MG63 (cell line): Measurements from ENCODE around the gene CHRNB2. TPM values are rescaled to one million over a fixed set of nuclear protein-coding genes. Genes with fewer than 3 reads are reported as not detected.

Experiments used
- DNase-seq: peaks from one replicate; pipeline ENCODE4 v3.0.0-alpha.2; 2020
- H3K27me3 ChIP-seq: fragments of 250-450 bp; sonication (Bioruptor Pico); 2 replicates; pipeline ENCODE4 v1.5.1; 2020; ENCODE audit warnings: mild to moderate bottlenecking, moderate library complexity
- H3K36me3 ChIP-seq: fragments of 250-450 bp; sonication (Bioruptor Pico); 2 replicates; pipeline ENCODE4 v1.5.1; 2020; ENCODE audit warnings: mild to moderate bottlenecking, moderate library complexity
- H3K4me3 ChIP-seq: fragments of 250-450 bp; sonication (Bioruptor Pico); 2 replicates; pipeline ENCODE4 v1.5.1; 2020; ENCODE audit warnings: mild to moderate bottlenecking, moderate library complexity
- H3K9me3 ChIP-seq: fragments of 250-450 bp; sonication (Bioruptor Pico); 2 replicates; pipeline ENCODE4 v1.5.1; 2020; ENCODE audit warnings: mild to moderate bottlenecking, moderate library complexity
- total RNA-seq: library from RNA; depleted of rRNA; stranded (reverse); fragments of >200 nt; shearing (Covaris generic); gene quantifications from 2 replicates; pipeline ENCODE4 v1.2.3, GENCODE V29; 2014; ENCODE audit warnings: low replicate concordance

CHRNB2 gene
- total RNA-seq, 1 experiment from 2014 or later: not detected

GRCh38 chr1:154572468-154573167 lies 5.0 kb downstream of the CHRNB2 start:
- no peaks in the 10 kb centered on the region for H3K9me3 ChIP-seq
- H3K27me3 ChIP-seq: peaks cover under 1% of the 10 kb centered on the region
- H3K4me3 ChIP-seq: no peak overlapping the region
- H3K36me3 ChIP-seq: no peaks in the 10 kb centered on the region
- DNase-seq: no peak

DNA sequence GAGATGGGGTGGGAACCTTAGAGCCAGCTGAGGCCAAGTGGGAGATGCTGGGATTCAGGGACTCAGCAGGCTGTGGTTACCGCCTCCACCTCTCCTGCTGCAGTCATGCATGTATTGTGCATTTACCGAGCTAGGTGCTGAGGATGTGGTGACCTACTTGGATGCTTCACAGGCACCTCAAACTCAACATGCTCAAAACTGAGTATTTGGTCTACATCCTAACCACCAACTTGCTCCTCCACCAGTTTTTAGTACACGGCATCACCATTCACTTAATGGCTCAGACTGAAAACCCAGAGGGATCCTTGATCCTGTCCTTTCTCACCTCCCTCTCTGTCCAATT lies 5.6 kb downstream of the CHRNB2 start:
- Histone ChIP-seq H3K9me3 (no peaks in the 10 kb centered on the region), H3K27me3 (no peaks in the 10 kb centered on the region; the same call in 1 of the 2 replicates), H3K36me3 (peaks cover under 1% of the 10 kb centered on the region), H3K4me3 (no peak overlapping the region)
- no peak for DNase-seq

DNA sequence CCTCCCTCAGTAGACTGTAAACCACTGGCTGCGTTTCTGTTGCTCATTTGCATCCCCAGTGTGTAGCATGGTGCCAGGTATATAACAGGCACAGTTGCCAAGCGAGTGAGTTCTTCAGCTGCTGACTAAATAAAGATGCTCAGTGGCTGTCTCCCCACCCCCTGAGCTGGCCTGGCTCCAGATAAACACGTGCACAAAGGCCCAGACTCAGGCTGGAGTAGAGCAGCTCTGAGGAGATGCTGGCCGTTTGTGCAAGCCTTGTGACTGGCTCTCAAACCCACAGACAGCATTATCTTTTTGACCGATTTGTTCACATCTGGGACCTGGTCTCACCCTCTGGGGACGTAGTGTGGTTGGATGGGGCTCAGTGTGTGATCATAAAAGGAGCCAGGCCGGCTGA lies 7.1 kb downstream of the CHRNB2 start:
- peak; percentile 52 for DNase-seq
- no peaks in the 10 kb centered on the region; the same call in 1 of the 2 replicates for H3K27me3 ChIP-seq
- H3K4me3 ChIP-seq: no peak overlapping the region
- H3K36me3 ChIP-seq: peaks cover 17% of the 10 kb centered on the region
- no peaks in the 10 kb centered on the region for H3K9me3 ChIP-seq

DNA sequence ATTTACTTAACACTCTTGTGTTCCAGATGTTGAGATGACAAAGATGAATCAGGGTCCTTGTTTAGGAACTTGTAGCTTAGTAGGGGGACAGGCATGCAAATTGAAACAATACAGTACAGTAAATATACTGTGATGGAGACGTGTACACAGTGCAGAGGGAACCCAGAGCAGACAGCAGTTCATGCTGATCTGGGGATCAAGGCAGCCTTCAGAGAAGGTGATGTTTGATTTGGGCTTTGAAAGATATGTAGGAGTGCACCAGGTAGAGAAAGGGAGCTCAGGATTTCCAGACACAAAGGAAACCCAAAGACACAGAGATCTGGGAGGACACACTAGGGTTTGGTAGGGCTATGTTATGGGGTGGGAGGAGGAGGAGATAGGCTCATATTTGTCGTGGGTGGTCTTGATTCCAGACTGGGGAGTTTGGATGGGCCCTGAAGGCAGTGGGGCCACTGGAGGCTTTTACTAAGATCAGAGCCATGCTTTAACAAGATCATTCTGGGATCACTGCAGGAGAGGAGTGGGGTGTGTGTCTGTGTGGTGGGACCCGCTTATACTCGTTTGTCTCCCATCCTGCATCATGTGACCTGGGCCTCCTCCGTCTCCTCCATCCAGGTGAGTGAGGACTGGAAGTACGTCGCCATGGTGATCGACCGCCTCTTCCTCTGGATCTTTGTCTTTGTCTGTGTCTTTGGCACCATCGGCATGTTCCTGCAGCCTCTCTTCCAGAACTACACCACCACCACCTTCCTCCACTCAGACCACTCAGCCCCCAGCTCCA lies 7.8 kb downstream of the CHRNB2 start:
- no peak overlapping the region for H3K4me3 ChIP-seq
- H3K9me3 ChIP-seq: no peaks in the 10 kb centered on the region
- H3K36me3 ChIP-seq: peaks cover 23% of the 10 kb centered on the region
- no peak for DNase-seq
- H3K27me3 ChIP-seq: no peaks in the 10 kb centered on the region; the same call in 1 of the 2 replicates

DNA sequence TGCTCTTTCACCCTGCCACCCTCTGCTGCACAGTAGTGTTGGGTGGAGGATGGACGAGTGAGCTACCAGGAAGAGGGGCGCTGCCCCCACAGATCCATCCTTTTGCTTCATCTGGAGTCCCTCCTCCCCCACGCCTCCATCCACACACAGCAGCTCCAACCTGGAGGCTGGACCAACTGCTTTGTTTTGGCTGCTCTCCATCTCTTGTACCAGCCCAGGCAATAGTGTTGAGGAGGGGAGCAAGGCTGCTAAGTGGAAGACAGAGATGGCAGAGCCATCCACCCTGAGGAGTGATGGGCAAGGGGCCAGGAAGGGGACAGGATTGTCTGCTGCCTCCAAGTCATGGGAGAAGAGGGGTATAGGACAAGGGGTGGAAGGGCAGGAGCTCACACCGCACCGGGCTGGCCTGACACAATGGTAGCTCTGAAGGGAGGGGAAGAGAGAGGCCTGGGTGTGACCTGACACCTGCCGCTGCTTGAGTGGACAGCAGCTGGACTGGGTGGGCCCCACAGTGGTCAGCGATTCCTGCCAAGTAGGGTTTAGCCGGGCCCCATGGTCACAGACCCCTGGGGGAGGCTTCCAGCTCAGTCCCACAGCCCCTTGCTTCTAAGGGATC lies 8.5 kb downstream of the CHRNB2 start:
- no peaks in the 10 kb centered on the region; the same call in 1 of the 2 replicates for H3K27me3 ChIP-seq

GRCh38 chr1:154577346-154578057 lies 9.9 kb downstream of the CHRNB2 start:
- DNase-seq: no peak
- Histone ChIP-seq H3K4me3 (no peak overlapping the region), H3K27me3 (no peaks in the 10 kb centered on the region; the same call in 1 of the 2 replicates), H3K36me3 (peaks cover 40% of the 10 kb centered on the region), H3K9me3 (no peaks in the 10 kb centered on the region)

More for the DNA sequence above, 8.5 kb downstream of the CHRNB2 start:
- H3K36me3 ChIP-seq: peaks cover 28% of the 10 kb centered on the region
- no peaks in the 10 kb centered on the region for H3K9me3 ChIP-seq
- no peak overlapping the region for H3K4me3 ChIP-seq
- no peak for DNase-seq

DNA sequence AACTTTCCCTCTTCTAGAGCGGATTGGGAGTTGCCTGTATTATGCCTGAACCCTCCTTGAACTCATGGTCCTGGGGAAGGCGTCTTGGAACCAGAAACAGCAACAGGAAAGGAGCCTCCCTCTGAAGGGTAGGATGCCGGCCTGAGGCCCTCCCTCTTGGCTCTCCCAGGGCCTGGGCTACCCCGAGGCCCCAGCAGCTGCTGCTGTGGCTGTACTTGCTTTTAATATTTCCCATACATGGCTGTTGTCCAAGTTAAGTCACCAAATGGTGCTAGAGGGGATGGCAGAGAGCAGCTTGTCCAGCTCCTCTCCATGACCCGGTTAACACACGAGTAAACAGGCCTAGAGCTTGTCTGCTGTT lies 10.5 kb downstream of the CHRNB2 start:
- peaks cover 44% of the 10 kb centered on the region for H3K36me3 ChIP-seq
- DNase-seq: no peak
- no peak overlapping the region for H3K4me3 ChIP-seq
- no peaks in the 10 kb centered on the region; the same call in 1 of the 2 replicates for H3K27me3 ChIP-seq
- no peaks in the 10 kb centered on the region for H3K9me3 ChIP-seq

DNA sequence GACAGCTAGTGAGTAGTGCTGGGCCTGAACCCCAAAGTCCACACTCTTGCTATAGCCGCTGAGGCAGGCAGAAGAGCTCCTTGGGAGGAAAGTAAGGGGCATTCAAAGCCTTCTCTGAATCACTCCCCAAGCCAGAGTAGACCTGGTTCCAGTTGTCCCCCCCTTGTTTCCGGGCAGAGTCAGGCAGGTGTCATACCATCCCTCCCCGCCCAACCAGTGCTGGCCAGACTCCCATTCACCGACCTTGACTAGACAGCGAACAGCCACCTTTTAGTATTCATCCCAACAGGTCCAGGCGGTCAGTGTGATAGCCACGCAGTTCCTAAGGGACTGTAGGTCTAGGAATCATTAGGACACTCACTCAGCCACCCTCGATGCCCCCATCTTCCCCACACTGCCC lies 11.8 kb downstream of the CHRNB2 start:
- Histone ChIP-seq H3K27me3 (no peaks in the 10 kb centered on the region), H3K4me3 (no peak overlapping the region), H3K36me3 (peaks cover 58% of the 10 kb centered on the region), H3K9me3 (no peaks in the 10 kb centered on the region)
- no peak for DNase-seq

DNA sequence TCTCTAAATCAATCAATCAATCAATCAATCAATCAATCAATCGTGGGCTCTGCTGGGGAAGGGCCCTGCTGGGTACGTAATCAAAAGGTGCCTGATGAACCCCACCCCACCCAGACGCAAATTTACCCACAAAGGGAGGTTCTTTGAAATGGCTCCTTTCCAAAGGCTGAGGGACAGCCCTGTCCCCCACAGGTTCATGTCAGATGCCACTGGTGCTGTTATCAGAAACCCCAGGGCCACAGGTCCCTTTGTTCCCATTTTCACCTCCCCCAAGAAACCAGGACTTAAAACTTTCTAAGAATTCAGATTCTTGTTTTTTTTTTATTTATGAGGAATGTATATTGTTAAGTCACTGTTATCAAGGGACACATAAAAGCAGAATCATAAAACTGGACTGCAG lies 14.2 kb downstream of the CHRNB2 start:
- Histone ChIP-seq H3K4me3 (no peak overlapping the region), H3K36me3 (peaks cover 82% of the 10 kb centered on the region), H3K27me3 (no peaks in the 10 kb centered on the region), H3K9me3 (no peaks in the 10 kb centered on the region)
- DNase-seq: no peak

DNA sequence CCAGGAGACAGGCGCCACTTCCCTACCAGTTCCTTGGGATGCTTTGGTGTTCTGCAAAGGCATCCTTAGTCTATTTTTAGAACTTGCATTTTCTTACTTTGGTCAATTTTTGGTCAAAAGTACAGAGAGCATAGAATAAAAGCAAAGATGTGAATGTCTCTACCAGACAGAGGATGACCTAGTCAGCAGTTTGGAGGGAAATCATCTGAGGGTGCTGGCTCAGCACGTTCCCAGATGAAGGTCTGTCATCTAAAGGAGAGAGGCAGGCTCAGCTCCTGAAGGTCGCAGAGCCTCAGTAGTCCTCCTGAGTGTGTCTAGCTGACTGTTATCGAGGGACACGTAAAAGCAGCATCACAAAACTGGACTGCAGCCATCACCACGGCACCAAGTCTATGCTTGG lies 15.3 kb downstream of the CHRNB2 start:
- Histone ChIP-seq H3K36me3 (peaks cover 93% of the 10 kb centered on the region), H3K27me3 (no peaks in the 10 kb centered on the region), H3K9me3 (no peaks in the 10 kb centered on the region), H3K4me3 (no peak overlapping the region)
- no peak for DNase-seq

DNA sequence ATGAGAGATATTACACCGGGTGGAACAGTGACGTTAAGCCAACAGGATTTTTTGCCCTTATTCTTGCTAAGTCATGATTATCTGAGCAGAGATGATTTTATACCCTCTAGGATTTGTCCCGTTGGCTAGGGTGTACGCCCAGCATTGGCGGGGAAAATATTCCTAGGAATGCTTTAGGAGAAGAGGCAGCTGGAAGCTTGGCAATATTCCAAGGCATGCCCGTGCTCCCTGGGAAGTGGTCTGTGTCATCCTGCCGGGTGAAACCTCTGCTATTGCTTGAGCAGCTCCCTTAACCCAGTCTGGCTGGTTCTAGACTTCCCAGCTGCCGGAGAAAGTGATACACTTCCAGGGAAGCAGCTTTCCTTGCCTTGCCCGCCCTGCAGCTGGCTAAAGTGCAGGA lies 16.2 kb downstream of the CHRNB2 start:
- Histone ChIP-seq H3K9me3 (no peaks in the 10 kb centered on the region), H3K4me3 (no peak overlapping the region), H3K27me3 (no peaks in the 10 kb centered on the region), H3K36me3 (peaks cover 95% of the 10 kb centered on the region)
- DNase-seq: peak; percentile 18

DNA sequence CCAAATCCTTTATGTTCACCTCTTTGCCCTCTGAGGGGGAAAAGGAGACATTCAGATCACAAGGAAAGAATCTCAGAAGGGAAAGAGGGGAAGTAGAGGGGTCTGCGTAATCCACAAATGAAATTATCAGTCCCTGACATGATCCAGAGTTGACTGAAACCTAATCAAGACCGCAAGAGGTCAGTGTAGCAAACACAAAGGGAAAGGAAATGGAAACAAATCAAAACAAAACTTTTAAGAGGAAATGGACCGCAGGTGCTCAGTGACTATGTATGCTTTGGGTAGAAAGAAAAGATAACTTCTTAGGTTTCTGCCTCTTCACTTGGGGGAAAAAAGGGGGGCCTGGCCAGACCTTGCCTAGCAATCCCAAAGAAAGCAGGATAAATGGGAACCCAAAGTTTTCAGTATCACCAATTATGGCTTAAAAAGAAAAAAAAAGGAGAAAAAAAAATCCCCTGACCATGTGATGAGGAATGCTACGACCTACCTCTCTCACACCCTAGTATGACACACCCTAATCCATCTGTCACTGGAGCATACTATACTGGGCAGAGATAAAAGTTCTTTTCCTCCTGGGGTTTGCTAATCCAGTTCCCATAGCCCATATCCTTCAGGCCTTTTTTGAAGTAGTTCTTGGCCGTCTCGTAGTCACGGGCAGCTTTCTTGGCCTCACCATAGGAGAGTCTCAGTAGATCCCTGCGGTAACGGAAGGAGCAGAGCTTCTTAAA lies 16.9 kb downstream of the CHRNB2 start:
- Histone ChIP-seq H3K36me3 (peaks cover 95% of the 10 kb centered on the region), H3K9me3 (no peaks in the 10 kb centered on the region), H3K27me3 (no peaks in the 10 kb centered on the region), H3K4me3 (no peak overlapping the region)
- DNase-seq: no peak

- no peaks in the 10 kb centered on the region for H3K27me3 ChIP-seq
- H3K9me3 ChIP-seq: no peaks in the 10 kb centered on the region
- H3K4me3 ChIP-seq: no peak overlapping the region
- H3K36me3 ChIP-seq: peaks cover 96% of the 10 kb centered on the region
- no peak for DNase-seq
Observed at GRCh38 chr1:154586231-154586630, 18.7 kb downstream of the CHRNB2 start.

DNA sequence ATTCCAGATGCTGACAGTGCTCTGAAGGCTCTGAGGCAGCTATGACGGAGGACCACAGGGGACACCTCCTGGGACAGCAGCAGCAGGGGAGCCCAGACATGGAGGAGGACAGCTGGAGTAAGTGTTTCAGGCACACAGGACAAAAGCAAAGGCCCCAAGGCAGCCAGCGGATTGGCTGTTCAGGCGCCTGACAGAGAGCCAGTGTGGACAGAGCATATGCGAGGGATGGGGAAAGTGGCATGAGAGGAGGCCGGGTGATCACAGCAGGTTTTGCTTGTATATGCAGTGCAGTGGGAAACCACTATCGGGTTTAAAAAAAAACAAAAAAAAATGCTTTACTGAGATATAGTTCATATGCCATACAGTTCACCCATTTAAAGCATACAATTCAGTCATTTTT lies 19.1 kb downstream of the CHRNB2 start:
- H3K9me3 ChIP-seq: no peaks in the 10 kb centered on the region
- no peak overlapping the region for H3K4me3 ChIP-seq
- H3K27me3 ChIP-seq: no peaks in the 10 kb centered on the region
- peaks cover 96% of the 10 kb centered on the region for H3K36me3 ChIP-seq
- DNase-seq: no peak

DNA sequence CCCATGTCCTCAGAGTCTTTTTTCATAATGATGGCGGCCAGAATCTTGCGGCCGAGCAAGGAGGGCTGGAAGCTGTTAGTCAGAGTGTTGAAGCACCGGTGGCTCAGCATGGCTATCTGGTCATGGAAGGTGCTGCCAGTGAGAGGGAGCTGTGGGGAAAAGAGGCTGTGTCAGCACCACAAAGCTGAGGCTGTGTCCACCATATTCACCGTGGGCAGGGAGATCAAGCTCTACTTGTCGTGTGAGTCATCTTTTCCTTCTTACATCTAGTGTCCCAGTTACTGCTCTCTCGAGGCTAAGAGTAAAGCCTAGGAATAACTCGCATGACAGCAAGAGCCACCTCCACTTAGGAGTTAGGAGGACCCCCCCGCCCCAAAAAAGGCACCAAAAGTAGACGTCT lies 22.2 kb downstream of the CHRNB2 start:
- Histone ChIP-seq H3K27me3 (no peaks in the 10 kb centered on the region), H3K4me3 (no peak overlapping the region), H3K36me3 (peaks cover 97% of the 10 kb centered on the region), H3K9me3 (no peaks in the 10 kb centered on the region)
- no peak for DNase-seq

- H3K9me3 ChIP-seq: no peaks in the 10 kb centered on the region
Observed at GRCh38 chr1:154590756-154591155, 23.2 kb downstream of the CHRNB2 start.

More at GRCh38 chr1:154590756-154591155, 23.2 kb downstream of the CHRNB2 start:
- no peak for DNase-seq
- Histone ChIP-seq H3K27me3 (no peaks in the 10 kb centered on the region), H3K36me3 (peaks cover 96% of the 10 kb centered on the region), H3K4me3 (no peak overlapping the region)
